ENCODE measurements around the gene FZD10. TPM values are rescaled to one million over a fixed set of nuclear protein-coding genes. Genes with fewer than 3 reads are reported as not detected.

Gene FZD10
- total RNA-seq, 1 experiment from 2014 or later: not detected

GRCh38 chr12:130141105-130141504 is 21.2 kb upstream of the FZD10 start:
- Histone ChIP-seq H3K9me2 (ENCODE audit: insufficient read depth) (no peaks in the 10 kb centered on the region), H3K4me3 (replicated peaks in 1 of 2; ENCODE audit: low read depth in 1 of 2, low read length in 2 of 2) (no peak overlapping the region), H3K27me3 (ENCODE audit: insufficient read depth, low read length) (no peaks in the 10 kb centered on the region), H2AFZ (ENCODE audit: low read depth, low read length, poor library complexity, severe bottlenecking) (no peak overlapping the region), H3K79me2 (ENCODE audit: insufficient read depth, low read length) (no peaks in the 10 kb centered on the region), H3K9me3 (ENCODE audit: control insufficient read depth in 1 of 2, insufficient read depth in 1 of 2, low read depth in 1 of 2, low read length in 2 of 2) (peaks cover 0 to 8% of the 10 kb centered on the region in 2 experiments; a peak in 2 of 4 replicates), H4K20me1 (ENCODE audit: insufficient read depth) (no peaks in the 10 kb centered on the region), H3K27ac (ENCODE audit: low read depth, low read length) (no peak overlapping the region), H3K4me2 (ENCODE audit: low read length) (no peak overlapping the region), H3K36me3 (ENCODE audit: control insufficient read depth in 1 of 2, insufficient read depth in 2 of 2, low read length in 2 of 2) (no peaks in the 10 kb centered on the region), H3K4me1 (ENCODE audit: control insufficient read depth in 1 of 2, insufficient read depth in 2 of 2, low read length in 2 of 2) (no peaks in the 10 kb centered on the region), H3K9ac (ENCODE audit: low read length) (no peak overlapping the region)
- ChIA-PET RAD21 (ENCODE audit: low non-redundant PET in 1 of 2, low total read pairs in 2 of 2, uncharacterized antibody in 2 of 2, unreplicated experiment in 2 of 2) (no interaction called here), CTCF (no interaction called here), POLR2A (no interaction called here)
- ATAC-seq (no peak), DNase-seq (ENCODE audit: low read depth, low spot score) (no peak)
- intact Hi-C loops (cut with micrococcal nuclease): no loop called here
- TF ChIP-seq RAD21 (IDR thresholded peaks at IDR 0.05; ENCODE audit: low read depth) (no peak), ZFX (IDR thresholded peaks at IDR 0.05) (no peak), SIN3A (IDR thresholded peaks at IDR 0.05; ENCODE audit: low read depth) (no peak), ZNF274 (IDR thresholded peaks at IDR 0.05; ENCODE audit: low read depth, low read length) (no peak), CBX3 (IDR thresholded peaks at IDR 0.05; ENCODE audit: low read depth) (no peak), POLR2A (IDR thresholded peaks at IDR 0.05; ENCODE audit: borderline replicate concordance, extremely low read depth, insufficient read depth, insufficient read length) (no peak), JUND (IDR thresholded peaks at IDR 0.05) (no peak)
- no TSS peak for BruUV-seq (replicated peaks)

- Histone ChIP-seq H2AFZ (ENCODE audit: low read depth, low read length, poor library complexity, severe bottlenecking) (no peak overlapping the region), H4K20me1 (ENCODE audit: insufficient read depth) (no peaks in the 10 kb centered on the region), H3K4me3 (replicated peaks in 1 of 2; ENCODE audit: low read depth in 1 of 2, low read length in 2 of 2) (no peak overlapping the region), H3K9ac (ENCODE audit: low read length) (no peak overlapping the region), H3K79me2 (ENCODE audit: insufficient read depth, low read length) (no peaks in the 10 kb centered on the region), H3K4me1 (ENCODE audit: control insufficient read depth in 1 of 2, insufficient read depth in 2 of 2, low read length in 2 of 2) (no peaks in the 10 kb centered on the region), H3K27ac (ENCODE audit: low read depth, low read length) (no peak overlapping the region), H3K9me3 (ENCODE audit: control insufficient read depth in 1 of 2, insufficient read depth in 1 of 2, low read depth in 1 of 2, low read length in 2 of 2) (peaks cover 0 to 4% of the 10 kb centered on the region in 2 experiments; a peak in 1 of 4 replicates), H3K9me2 (ENCODE audit: insufficient read depth) (no peaks in the 10 kb centered on the region), H3K36me3 (ENCODE audit: control insufficient read depth in 1 of 2, insufficient read depth in 2 of 2, low read length in 2 of 2) (no peaks in the 10 kb centered on the region), H3K27me3 (ENCODE audit: insufficient read depth, low read length) (no peaks in the 10 kb centered on the region), H3K4me2 (ENCODE audit: low read length) (no peak overlapping the region)
- no peak for DNase-seq (ENCODE audit: low read depth, low spot score)
- BruUV-seq (replicated peaks): no TSS peak
- TF ChIP-seq SRF (IDR thresholded peaks at IDR 0.05; ENCODE audit: low read depth) (no peak), POLR2AphosphoS5 (IDR thresholded peaks at IDR 0.05; ENCODE audit: low read depth, low read length) (no peak), MAX (IDR thresholded peaks at IDR 0.05) (no peak), JUND (IDR thresholded peaks at IDR 0.05) (no peak), EZH2 (IDR thresholded peaks at IDR 0.05) (no peak), EGR1 (IDR thresholded peaks at IDR 0.05; ENCODE audit: low read depth) (no peak), SIN3A (IDR thresholded peaks at IDR 0.05; ENCODE audit: low read depth) (no peak), TCF7L2 (IDR thresholded peaks at IDR 0.05; ENCODE audit: borderline replicate concordance, extremely low read depth, insufficient read depth, insufficient read length) (no peak)
- ChIA-PET CTCF (no interaction called here), POLR2A (no interaction called here), RAD21 (ENCODE audit: low non-redundant PET in 1 of 2, low total read pairs in 2 of 2, uncharacterized antibody in 2 of 2, unreplicated experiment in 2 of 2) (no interaction called here)
- intact Hi-C loops (cut with micrococcal nuclease): no loop called here
- ATAC-seq: no peak
These were observed 20.2 kb upstream of the FZD10 start for GRCh38 chr12:130141901-130142683.

All from HCT116 (cell line).